HTERT RPE-1 (cell line): ENCODE results near the gene CNTROB.
"Not testable (repeated sequence)": the region's sequence is repeated elsewhere in the genome, so short reads cannot be mapped to it uniquely, and the experiment has no call there.

Source experiments
- in situ Hi-C: fragments of 300-500 bp; cut with MboI; formaldehyde crosslinking; loops from 4 replicates; pipeline ENCODE4 v1.14.3; 2020; ENCODE audit warnings: low sequenced_read_pairs

CNTROB gene

DNA sequence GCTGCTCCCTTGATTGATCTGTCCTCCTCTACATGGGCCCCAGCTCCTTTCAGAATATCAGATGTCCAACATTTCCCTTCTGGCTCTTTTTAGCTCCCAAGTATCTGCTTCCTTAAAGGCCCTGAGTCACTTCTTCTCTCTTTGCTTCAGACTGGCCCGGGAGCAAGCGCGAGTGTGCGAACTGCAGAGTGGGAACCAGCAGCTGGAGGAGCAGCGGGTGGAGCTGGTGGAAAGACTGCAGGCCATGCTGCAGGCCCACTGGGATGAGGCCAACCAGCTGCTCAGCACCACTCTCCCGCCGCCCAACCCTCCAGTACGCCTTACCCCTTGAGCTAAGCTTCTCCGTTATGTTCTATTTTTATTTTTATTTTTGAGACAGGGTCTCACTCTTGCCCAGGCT, 12.3 kb downstream of the CNTROB start:
- in situ Hi-C loops = no loop called here

DNA sequence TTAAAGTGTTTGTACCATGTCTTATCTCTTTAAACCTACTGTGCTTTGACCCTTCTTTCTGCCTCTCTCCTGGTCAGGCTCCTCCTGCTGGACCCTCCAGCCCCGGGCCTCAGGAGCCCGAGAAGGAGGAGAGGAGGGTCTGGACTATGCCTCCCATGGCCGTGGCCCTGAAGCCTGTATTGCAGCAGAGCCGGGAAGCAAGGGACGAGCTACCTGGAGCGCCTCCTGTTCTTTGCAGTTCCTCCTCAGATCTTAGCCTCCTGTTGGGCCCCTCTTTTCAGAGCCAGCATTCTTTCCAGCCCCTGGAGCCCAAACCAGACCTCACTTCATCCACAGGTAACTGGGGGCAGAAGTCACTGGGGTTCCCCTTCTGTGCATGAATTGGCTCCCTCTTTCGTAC, 13.6 kb downstream of the CNTROB start:
- in situ Hi-C loops = no loop called here

GRCh38 chr17:7946441-7946840, 14.4 kb downstream of the CNTROB start:
- in situ Hi-C loops = no loop called here

DNA sequence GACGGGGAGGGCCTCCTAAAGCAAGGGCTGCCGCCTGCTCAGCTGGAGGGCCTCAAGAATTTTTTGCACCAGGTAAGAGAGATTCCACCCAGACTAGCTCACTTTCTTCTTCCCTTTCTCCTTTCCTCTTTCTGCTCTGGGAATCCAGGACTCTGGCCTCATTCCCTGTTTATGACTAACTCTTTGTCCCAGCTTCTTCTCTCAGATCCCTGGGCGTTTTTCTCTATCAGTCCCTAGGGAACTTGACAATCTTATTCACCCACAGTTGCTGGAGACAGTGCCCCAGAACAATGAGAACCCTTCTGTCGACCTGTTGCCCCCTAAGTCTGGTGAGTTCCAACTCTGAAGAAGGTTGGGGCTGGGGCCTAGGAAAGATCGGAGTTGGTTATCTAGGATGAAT, 15.6 kb downstream of the CNTROB start:
- in situ Hi-C loops = no loop called here

DNA sequence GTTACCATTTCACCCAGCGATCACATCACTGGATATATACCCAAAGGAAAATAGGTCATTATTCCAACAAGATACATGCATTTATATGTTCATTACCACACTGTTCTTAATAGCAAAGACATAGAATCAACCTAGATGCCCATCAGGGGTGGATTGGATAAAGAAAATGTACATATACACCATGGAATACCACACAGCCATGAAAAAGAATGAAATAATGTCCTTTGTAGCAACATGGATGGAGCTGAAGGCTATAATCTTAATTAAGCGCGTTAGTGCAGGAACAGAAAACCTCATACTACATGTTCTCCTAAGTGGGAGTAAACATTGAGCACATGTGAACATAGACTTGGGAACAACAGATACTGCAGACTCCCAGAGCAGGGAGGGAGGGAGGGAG, 18.6 kb downstream of the CNTROB start:
- in situ Hi-C loops = no loop called here

DNA sequence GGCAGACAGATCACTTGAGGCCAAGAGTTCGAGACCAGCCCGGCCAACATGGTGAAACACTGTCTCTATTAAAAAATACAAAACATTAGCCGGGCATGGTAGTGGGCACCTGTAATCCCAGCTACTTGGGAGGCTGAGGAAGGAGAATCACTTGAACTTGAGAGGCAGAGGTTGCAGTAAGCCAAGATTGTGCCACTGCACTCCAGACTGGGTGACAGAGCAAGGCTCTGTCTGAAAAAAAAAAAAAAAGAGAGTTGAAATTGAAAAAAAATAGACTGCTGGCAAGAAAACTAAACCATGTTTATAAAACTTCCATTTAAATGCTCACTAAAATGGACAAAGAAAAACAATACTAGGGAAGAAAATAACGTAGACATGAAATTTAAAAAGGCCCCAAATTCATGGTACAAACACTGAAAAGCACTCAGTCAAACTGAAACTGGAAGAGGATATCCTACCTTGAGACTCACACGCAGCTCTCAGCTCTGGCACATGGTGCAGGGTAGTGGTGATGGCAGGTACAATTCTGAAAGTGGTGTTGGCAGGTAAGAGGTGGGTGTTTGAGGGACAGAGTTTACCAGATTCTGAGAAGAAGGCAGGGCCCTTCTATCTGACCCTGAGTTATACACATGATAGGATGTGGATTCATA, 19.3 kb downstream of the CNTROB start:
- in situ Hi-C loops = no loop called here

DNA sequence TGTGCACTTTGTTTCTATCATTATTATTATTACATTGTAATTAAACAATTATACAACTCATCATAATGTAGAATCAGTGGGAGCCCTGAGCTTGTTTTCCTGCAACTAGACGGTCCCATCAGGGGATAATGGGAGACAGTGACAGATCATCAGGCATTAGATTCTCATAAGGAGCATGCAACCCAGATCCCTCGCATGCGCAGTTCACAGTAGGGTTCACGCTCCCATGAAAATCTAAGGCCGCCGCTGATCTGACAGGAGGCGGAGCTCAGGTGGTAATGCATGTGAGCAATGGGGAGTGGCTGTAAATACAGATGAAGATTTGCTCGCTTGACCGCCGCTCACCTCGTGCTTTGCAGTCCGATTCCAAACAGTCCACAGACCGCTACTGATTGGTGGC, 21.3 kb downstream of the CNTROB start:
- in situ Hi-C loops = not testable (repeated sequence)

DNA sequence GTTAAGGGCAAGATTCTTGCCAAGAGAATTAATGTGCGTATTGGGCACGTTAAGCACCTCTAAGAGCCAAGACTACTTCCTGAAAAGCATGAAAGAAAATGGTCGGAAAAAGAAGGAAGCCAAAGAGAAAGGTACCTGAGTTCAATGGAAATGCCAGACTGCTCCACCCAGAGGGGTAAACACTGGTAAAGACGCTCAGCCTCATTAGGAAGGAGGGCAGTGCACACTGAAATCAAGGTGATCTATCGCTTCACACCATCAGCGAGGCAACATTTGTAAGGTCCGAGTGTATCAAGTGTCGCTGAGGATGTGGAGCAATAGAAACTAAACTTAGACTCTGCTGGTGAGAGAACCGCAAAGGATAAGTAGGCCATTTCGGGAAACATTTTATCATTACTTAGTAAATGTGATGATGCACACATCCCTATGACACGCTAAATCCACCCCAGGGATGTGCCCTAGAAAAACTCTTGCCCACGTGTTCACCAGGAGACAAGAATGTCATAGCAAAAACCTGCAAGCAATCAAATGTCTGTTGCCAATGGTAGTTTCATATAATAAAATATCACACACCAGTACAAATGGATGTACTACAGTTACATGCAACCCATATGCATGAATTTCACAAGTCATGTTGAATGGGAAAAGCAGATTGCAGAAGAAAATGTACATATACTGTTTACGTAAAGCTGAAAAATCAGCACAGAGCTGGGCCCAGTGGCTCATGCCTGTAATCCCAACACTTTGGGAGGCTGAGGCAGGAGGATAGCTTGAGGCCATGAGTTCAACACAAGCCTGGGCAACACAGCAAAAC, 23.6 kb downstream of the CNTROB start:
- in situ Hi-C loops = no loop called here

- in situ Hi-C loops = no loop called here
These were observed 24.4 kb downstream of the CNTROB start for GRCh38 chr17:7956228-7956965.

- in situ Hi-C loops = no loop called here
These were observed 27.7 kb downstream of the CNTROB start for GRCh38 chr17:7959503-7960253.

GRCh38 chr17:7961421-7961820, 29.4 kb downstream of the CNTROB start:
- in situ Hi-C loops = no loop called here

- in situ Hi-C loops = no loop called here
These were observed 35.7 kb downstream of the CNTROB start for GRCh38 chr17:7967751-7968150.

DNA sequence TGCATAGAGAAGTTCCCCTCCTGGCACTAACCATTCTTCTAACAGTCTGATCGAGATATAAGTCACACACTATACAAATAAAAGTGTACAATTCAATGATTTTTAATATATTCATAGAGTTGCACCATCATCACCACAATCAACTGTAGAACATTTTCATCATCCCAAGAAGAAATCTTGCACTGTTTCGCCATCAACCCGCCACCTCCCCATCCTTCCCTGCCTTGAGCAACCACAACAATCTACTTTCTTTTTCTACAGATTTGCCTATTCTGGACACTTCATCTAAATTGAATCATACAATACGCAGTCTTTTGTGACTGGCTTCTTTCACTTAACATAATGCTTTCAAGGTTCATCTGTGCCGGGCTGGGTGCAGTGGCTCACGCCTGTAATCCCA, 37.4 kb downstream of the CNTROB start:
- in situ Hi-C loops = no loop called here

DNA sequence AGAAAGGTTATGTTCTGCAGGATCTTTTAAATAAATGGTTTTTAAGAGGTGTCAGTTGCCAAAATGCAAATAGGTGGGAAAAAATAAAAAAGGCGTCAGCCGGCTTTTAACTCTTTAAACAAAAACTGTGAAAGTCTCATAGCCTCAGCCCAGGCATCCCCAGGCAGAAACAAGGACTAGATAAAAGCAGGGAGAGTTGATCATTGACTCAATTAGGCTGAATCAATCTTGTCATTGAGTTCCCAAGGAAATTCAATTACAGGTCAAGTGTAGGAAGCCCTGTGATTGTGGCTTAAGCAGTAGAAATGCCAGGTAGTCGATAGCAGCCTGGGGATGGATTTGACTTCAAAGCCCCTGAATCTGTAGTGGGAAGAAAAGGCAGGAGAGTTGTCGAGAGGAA, 39.6 kb downstream of the CNTROB start:
- in situ Hi-C loops = no loop called here

GRCh38 chr17:7972131-7972785, 40.3 kb downstream of the CNTROB start:
- in situ Hi-C loops = no loop called here

DNA sequence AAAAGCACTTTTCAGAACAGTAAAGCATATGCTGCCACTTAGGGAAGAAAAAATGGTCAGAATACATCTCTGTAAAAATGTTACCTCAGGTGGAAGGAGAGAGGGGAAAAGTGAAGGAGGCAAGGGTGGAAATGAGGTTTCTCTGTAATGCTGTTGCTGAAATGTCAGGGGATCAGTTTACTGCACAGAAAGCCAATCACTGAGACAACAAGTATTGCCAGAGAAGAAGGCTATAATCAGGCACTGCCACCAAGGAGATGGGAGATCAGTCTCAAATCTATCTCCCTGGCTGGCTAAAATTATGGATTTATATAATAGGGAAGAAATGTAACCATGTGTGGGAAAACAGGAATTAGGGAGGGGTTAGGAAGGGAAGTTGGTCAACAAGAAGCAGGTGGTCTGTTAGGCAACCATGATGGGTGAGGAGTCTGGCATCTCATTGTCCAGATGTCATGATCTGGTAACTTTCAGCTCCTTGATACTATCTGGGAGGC, 42.7 kb downstream of the CNTROB start:
- in situ Hi-C loops = no loop called here

GRCh38 chr17:7977039-7977438, 45.0 kb downstream of the CNTROB start:
- in situ Hi-C loops = no loop called here

DNA sequence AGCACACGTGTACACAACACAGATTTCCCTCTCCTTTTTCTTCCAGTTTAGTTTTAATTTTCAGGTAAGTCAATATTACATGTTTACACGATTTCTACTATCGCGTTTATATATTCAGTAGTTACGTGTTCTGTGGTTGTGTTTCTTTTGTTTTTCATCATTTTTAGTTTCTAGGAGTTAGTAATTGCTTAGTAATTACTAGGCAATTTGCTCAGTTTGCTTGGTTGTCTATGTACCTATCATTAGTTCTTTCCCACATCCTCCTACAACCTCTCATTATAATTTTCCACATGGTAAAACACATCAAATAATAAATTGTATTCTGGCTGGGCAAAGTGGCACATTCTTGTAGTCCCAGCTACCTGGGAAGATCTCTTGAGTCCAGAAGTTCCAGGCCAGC, 45.8 kb downstream of the CNTROB start:
- in situ Hi-C loops = no loop called here

GRCh38 chr17:7982173-7982572, 50.2 kb downstream of the CNTROB start:
- in situ Hi-C loops = no loop called here

- in situ Hi-C loops = no loop called here
These were observed 50.7 kb downstream of the CNTROB start for GRCh38 chr17:7982666-7983065.
